Panc1 (cell line): ENCODE data around the gene KCNJ11.

Experiments
- CTCF ChIP-seq: fragments of 450-650 bp; IDR thresholded peaks from 2 replicates; pipeline ENCODE4 v1.5.1; 2017; ENCODE audit warnings: mild to moderate bottlenecking
- REST ChIP-seq, 2 experiments: IDR thresholded peaks; 2 replicates each; pipeline ENCODE4 v1.6.1; 2011 to 2012; ENCODE audit warnings: low read depth in 2 of 2, control low read depth in 1 of 2, low read length in 1 of 2, mild to moderate bottlenecking in 1 of 2, moderate library complexity in 1 of 2; ENCODE audit not compliant: insufficient read depth in 1 of 2
- TCF7L2 ChIP-seq: IDR thresholded peaks from 2 replicates; pipeline ENCODE4 v1.6.1; 2011; ENCODE audit warnings: mild to moderate bottlenecking, low read depth, low read length, inconsistent platforms

- TF ChIP-seq CTCF (no peak), REST (IDR thresholded peaks at IDR 0.05; ENCODE audit: insufficient read depth in 1 of 2, low read depth in 2 of 2, low read length in 1 of 2) (no peak), TCF7L2 (no peak)
These were observed 42.7 kb upstream of the KCNJ11 start for GRCh38 chr11:17431139-17431538.
